Smooth muscle cell of the coronary artery (primary cell): Measurements from ENCODE around the gene AARSD1. TPM values are rescaled to one million over a fixed set of nuclear protein-coding genes. Genes with fewer than 3 reads are reported as not detected.

ENCODE experiments used
- total RNA-seq: library from RNA; depleted of rRNA; stranded (reverse); fragments of >200 nt; gene quantifications from 2 replicates; pipeline ENCODE4 v1.2.3, GENCODE V29; 2014; ENCODE audit warnings: low replicate concordance

AARSD1 gene, protein sequence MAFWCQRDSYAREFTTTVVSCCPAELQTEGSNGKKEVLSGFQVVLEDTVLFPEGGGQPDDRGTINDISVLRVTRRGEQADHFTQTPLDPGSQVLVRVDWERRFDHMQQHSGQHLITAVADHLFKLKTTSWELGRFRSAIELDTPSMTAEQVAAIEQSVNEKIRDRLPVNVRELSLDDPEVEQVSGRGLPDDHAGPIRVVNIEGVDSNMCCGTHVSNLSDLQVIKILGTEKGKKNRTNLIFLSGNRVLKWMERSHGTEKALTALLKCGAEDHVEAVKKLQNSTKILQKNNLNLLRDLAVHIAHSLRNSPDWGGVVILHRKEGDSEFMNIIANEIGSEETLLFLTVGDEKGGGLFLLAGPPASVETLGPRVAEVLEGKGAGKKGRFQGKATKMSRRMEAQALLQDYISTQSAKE
- total RNA-seq: 30.8 and 33.9 TPM in 2 replicates

DNA sequence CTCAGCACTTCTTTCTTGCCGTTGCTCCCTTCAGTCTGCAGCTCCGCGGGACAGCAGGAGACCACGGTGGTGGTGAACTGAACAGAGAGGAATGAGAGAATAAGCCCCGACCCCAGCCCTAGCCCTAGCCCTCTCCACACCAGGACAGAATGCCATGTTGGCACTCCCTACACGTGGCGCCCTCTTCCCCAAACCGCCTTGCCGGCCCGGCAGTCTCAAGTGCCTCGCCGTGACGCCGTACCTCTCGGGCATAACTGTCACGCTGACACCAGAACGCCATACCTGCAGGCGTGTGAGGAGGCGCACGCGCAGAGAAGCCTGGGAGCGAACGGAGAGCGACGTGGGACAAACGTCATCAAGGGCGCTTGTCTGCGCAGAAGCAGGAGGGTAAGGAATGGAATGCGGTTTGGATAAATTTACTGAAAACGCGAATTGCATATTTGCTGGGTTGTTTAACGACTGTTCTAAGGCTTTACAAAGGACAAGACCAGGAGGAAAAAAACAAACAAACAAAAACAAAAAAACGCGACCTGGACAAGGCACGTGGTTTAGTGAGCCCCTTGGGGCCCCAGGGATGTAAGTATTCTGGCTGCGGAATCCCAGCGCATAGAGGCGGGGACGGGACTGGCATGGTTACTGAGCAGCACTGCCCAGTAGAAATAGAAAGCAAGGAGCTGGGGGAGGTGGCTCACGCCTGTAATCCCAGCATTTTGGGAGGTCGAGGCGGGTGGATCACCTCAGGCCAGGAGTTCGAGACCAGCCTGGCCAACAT is at the start of gene AARSD1:
AARSD1 (minus strand) TSS at position 294 of the 772 bp plus-strand sequence; CDS start at position 280, 14 bp downstream.

DNA sequence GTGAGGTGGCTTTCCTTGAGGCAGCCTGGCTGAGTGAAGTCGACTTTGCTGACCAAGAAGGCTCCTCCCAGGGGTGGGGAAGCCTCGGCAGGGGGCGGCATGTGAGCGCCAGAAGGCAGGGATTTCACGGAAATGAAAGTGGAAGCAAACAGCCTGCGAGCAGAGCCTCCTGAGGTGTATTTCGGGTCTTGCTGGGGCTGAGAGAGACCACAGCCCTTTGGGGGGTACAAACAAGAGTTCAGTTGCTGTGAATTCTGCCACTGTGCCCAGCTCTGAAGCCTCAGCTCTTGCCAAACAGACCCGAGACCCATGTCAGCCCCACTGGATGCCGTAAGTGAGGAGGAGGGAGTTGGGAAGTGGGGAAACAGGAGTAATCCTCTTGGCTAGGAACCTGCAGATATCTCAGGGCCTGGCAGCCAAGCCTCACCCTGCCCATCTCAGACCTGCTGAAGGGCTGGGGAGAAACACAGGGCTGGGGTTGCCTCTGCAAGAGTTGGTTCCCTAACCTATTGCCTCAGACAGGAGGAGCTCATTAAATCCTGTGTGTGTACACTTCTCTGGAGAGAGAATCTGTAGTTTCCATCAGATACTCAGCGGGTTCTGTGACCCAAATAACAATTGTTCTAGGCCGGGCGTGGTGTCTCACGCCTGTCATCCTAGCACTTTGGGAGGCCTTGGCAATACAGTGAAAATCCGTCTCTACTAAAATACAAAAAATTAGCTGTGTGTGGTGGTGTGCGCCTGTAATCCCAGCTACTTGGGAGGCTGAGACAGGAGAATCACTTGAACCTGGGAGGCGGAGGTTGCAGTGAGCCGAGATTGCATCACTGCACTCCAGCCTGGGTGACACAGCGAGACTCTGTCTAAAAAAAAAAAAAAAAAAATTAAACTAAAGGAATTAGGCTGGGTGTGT is 42.6 kb upstream of the AARSD1 start, which contains the start of gene IFI35:
IFI35 (plus strand) TSS at position 146 of the 913 bp plus-strand sequence; CDS start at position 310, 164 bp downstream.

DNA sequence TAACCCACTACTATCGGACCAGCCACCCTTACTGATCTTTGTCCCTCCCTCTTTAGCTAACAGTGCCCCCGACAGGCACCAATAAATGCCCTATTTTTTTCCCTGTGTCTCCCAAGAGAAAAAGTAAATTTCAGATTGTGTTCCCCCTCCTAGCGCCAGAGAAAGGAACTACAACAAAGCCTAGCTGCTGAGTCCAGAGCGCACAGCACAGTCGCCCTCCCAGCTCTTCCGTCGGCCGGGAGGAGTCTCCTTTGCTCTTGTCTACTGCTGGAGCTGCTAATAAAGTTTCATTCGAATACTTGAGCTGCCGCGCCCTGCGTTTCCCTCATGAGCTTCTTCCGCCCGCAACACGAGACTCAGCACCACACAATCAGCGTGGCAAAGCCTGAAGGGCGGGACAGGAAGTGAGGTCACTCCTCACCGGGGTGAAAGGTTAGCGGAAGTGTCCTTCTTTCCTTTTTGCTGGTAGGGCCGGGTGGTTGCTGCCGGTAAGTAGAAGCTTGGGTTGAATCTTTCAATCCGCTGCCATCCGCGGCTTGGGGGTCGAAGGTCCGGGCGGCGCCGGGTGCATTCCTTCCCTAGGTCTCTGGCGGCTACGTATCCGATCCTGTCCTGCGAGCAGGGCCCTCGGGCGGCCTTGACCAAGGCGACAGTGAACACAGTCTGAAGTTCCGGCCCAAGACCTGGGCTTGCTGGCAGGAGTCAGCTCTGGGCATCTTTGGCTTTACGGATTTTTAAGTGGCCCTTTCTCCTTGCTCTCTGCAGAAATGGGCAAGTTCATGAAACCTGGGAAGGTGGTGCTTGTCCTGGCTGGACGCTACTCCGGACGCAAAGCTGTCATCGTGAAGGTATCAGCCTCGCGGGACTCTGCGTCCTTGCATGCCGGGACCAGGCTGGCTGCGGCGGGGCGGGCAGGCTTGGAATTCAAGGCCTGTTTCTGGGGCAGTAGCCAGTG is 34.0 kb upstream of the AARSD1 start, which contains the start of gene RPL27:
RPL27 (plus strand) TSS at position 436 of the 955 bp plus-strand sequence; CDS start at position 768, 332 bp downstream.

DNA sequence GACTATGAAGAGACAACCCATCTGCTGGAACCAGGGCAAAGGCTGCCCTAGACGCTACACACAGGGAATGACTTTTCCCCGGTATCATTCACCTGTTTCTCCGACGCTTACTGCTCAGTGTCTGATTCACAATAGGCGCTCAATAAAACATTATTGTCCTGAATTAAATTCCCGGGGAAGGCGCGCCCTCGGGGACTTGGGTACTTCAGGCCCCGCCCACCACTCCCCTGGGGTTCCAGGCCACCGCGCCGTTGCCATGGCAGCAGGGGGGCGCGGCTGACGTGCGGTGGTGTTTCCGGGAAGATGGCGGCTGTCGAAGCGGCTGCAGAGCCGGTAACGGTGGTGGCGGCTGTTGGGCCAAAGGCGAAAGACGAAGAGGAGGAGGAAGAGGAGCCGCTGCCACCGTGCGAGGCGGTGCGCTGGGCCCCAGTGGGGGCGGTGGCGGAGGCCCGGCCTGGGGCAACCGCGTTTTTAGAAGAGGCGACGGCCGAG is 16.1 kb upstream of the AARSD1 start, which contains the start of gene RUNDC1:
RUNDC1 (plus strand) TSS at position 292 of the 492 bp plus-strand sequence; CDS start at position 304, 12 bp downstream.

DNA sequence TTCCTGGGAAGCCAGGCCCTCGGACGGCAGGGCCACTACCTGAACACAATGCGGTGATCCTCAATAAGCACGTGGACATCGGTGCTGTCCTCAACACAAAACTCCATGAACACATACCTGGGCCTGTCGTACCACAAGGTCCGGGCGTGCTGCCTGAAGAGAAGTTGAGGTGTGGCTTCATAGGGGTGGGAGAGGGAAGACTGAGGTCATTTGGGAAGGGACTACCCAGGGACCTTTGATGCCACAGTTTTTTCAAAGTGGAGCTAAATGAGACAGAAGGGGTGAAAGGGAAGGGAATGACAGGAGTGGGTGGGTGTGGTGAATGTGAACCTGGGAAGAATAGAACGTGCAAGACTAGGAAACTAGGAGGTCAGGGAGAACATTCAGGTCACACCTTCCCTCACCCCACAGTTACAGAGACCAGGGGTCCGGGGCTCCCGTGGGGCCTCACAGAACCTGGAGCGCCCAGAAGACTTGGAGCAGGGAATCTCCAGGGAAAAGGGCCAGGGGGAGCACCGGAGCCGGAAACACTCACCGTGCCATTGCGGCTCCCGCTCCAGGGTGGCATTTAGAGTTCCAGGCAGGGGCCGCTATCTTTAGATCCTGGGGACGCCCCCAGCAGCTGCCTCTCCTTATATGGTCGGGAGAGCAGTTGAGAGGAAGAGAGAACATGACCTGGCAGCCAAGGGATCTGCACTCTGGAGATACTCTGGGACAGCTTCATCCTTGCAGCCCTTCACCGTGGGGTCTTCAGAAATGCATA is 15.4 kb upstream of the AARSD1 start, which contains the start of gene PTGES3L:
PTGES3L (minus strand) TSS at position 570 of the 763 bp plus-strand sequence; CDS start at position 543, 27 bp downstream.

Other genes starting within 250 kb of the AARSD1 start
- gene EZH1, start 219.4 kb downstream of the AARSD1 start, total RNA-seq: 6.7 and 31.2 TPM in 2 replicates
- 0.30 TPM in 1 of 2 replicates, not detected in the other for gene RAMP2, start 203.2 kb downstream of the AARSD1 start, total RNA-seq
- gene VPS25, start 191.0 kb downstream of the AARSD1 start, total RNA-seq: 53.2 and 64.7 TPM in 2 replicates
- gene WNK4, start 183.8 kb downstream of the AARSD1 start, total RNA-seq: 0.12 and 1.6 TPM in 2 replicates
- gene COA3, start 165.8 kb downstream of the AARSD1 start, total RNA-seq: 61.5 and 63.4 TPM in 2 replicates
- gene CNTD1, start 165.6 kb downstream of the AARSD1 start, total RNA-seq: 0.30 TPM in 1 of 2 replicates, not detected in the other
- 150 and 195 TPM in 2 replicates for gene BECN1, start 140.2 kb downstream of the AARSD1 start, total RNA-seq
- gene PSME3, start 131.1 kb downstream of the AARSD1 start, total RNA-seq: 32.3 and 68.3 TPM in 2 replicates
- gene AOC2, start 119.9 kb downstream of the AARSD1 start, total RNA-seq: 0.23 and 0.30 TPM in 2 replicates
- 0.23 and 0.94 TPM in 2 replicates for gene AOC3, start 113.3 kb downstream of the AARSD1 start, total RNA-seq
- gene G6PC1, start 63.7 kb downstream of the AARSD1 start, total RNA-seq: not detected in 2 replicates
- gene PTGES3L, start 15.6 kb upstream of the AARSD1 start, total RNA-seq: 1.1 TPM in 1 of 2 replicates, not detected in the other
- gene RUNDC1, start 16.1 kb upstream of the AARSD1 start, total RNA-seq: 10.7 and 12.1 TPM in 2 replicates
- gene RPL27, start 34.0 kb upstream of the AARSD1 start, total RNA-seq: 1,818 and 2,251 TPM in 2 replicates
- 17.7 and 20.4 TPM in 2 replicates for gene IFI35, start 42.3 kb upstream of the AARSD1 start, total RNA-seq
- 139 and 934 TPM in 2 replicates for gene VAT1, start 57.9 kb upstream of the AARSD1 start, total RNA-seq
- gene RND2, start 60.8 kb upstream of the AARSD1 start, total RNA-seq: 0.53 and 0.82 TPM in 2 replicates
- gene BRCA1, start 160.9 kb upstream of the AARSD1 start, total RNA-seq: 3.7 and 5.0 TPM in 2 replicates
- gene NBR1, start 206.8 kb upstream of the AARSD1 start, total RNA-seq: 63.5 and 95.2 TPM in 2 replicates
- 1.6 and 2.0 TPM in 2 replicates for gene TMEM106A, start 247.4 kb upstream of the AARSD1 start, total RNA-seq